ENCODE data around the gene SUV39H2. TPM values are rescaled to one million over a fixed set of nuclear protein-coding genes. Genes with fewer than 3 reads are reported as not detected.

The SUV39H2 gene
- total RNA-seq, 1 experiment from 2014 or later: 21.9 TPM

- ATAC-seq (no peak), DNase-seq (ENCODE audit: low read depth, low spot score) (no peak)
- intact Hi-C loops (cut with micrococcal nuclease; ENCODE audit: unreplicated experiment): no loop called here
- in situ Hi-C loops (cut with HindIII; ENCODE audit: low pct_unique_long_range_greater_than_20kb, low sequenced_read_pairs): no loop called here
- H3K36me3 ChIP-seq (ENCODE audit: control insufficient read depth, insufficient read depth, low read length): no peaks in the 10 kb centered on the region; the same call in 1 of the 2 replicates
- BruUV-seq (replicated peaks): no TSS peak
- no peak for TF ChIP-seq TCF7L2 (IDR thresholded peaks at IDR 0.05; ENCODE audit: low read depth, low read length)
- TF ChIP-seq, protein P1, sequence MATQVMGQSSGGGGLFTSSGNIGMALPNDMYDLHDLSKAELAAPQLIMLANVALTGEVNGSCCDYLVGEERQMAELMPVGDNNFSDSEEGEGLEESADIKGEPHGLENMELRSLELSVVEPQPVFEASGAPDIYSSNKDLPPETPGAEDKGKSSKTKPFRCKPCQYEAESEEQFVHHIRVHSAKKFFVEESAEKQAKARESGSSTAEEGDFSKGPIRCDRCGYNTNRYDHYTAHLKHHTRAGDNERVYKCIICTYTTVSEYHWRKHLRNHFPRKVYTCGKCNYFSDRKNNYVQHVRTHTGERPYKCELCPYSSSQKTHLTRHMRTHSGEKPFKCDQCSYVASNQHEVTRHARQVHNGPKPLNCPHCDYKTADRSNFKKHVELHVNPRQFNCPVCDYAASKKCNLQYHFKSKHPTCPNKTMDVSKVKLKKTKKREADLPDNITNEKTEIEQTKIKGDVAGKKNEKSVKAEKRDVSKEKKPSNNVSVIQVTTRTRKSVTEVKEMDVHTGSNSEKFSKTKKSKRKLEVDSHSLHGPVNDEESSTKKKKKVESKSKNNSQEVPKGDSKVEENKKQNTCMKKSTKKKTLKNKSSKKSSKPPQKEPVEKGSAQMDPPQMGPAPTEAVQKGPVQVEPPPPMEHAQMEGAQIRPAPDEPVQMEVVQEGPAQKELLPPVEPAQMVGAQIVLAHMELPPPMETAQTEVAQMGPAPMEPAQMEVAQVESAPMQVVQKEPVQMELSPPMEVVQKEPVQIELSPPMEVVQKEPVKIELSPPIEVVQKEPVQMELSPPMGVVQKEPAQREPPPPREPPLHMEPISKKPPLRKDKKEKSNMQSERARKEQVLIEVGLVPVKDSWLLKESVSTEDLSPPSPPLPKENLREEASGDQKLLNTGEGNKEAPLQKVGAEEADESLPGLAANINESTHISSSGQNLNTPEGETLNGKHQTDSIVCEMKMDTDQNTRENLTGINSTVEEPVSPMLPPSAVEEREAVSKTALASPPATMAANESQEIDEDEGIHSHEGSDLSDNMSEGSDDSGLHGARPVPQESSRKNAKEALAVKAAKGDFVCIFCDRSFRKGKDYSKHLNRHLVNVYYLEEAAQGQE (IDR thresholded peaks at IDR 0.05; ENCODE audit: insufficient read depth in 1 of 2, low read depth in 2 of 2, low read length in 1 of 2): no peak
- no peak for TF ChIP-seq POLR2AphosphoS5 (IDR thresholded peaks at IDR 0.05; ENCODE audit: low read depth, low read length)
- no peak for TF ChIP-seq SIN3A (IDR thresholded peaks at IDR 0.05; ENCODE audit: borderline replicate concordance, insufficient read depth, low read depth, low read length)
- TF ChIP-seq, protein P2, sequence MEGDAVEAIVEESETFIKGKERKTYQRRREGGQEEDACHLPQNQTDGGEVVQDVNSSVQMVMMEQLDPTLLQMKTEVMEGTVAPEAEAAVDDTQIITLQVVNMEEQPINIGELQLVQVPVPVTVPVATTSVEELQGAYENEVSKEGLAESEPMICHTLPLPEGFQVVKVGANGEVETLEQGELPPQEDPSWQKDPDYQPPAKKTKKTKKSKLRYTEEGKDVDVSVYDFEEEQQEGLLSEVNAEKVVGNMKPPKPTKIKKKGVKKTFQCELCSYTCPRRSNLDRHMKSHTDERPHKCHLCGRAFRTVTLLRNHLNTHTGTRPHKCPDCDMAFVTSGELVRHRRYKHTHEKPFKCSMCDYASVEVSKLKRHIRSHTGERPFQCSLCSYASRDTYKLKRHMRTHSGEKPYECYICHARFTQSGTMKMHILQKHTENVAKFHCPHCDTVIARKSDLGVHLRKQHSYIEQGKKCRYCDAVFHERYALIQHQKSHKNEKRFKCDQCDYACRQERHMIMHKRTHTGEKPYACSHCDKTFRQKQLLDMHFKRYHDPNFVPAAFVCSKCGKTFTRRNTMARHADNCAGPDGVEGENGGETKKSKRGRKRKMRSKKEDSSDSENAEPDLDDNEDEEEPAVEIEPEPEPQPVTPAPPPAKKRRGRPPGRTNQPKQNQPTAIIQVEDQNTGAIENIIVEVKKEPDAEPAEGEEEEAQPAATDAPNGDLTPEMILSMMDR (IDR thresholded peaks at IDR 0.05): no peak
- no peaks in the 10 kb centered on the region for H3K27me3 ChIP-seq (ENCODE audit: control insufficient read depth, insufficient read depth, low read length)
- no peak overlapping the region for H3K27ac ChIP-seq (ENCODE audit: low read length)
- ChIA-PET CTCF (interaction anchor here (0.6 kb wide), 1 partner anchor 1630 kb away, joined by 4 read pairs; no protein-coding TSS in a partner anchor), POLR2A (no interaction called here)
- no peaks in the 10 kb centered on the region for H3K9me3 ChIP-seq (ENCODE audit: control insufficient read depth, insufficient read depth, low read depth, low read length)
- no peaks in the 10 kb centered on the region for H3K4me1 ChIP-seq (ENCODE audit: control insufficient read depth, insufficient read depth, low read length)
- no peak overlapping the region for H3K4me3 ChIP-seq (ENCODE audit: low read depth in 2 of 2, low read length in 2 of 2)
Measured at GRCh38 chr10:14947268-14947667, 68.6 kb downstream of the SUV39H2 start.

GRCh38 chr10:14949291-14949690, 70.6 kb downstream of the SUV39H2 start:
- no peaks in the 10 kb centered on the region; the same call in 1 of the 2 replicates for H3K36me3 ChIP-seq (ENCODE audit: control insufficient read depth, insufficient read depth, low read length)
- no peak for DNase-seq (ENCODE audit: low read depth, low spot score)
- H3K27me3 ChIP-seq (ENCODE audit: control insufficient read depth, insufficient read depth, low read length): no peaks in the 10 kb centered on the region
- H3K4me1 ChIP-seq (ENCODE audit: control insufficient read depth, insufficient read depth, low read length): no peaks in the 10 kb centered on the region; the same call in 1 of the 2 replicates
- intact Hi-C loops (cut with micrococcal nuclease; ENCODE audit: unreplicated experiment): no loop called here
- no peak for ATAC-seq
- ChIA-PET CTCF (no interaction called here), POLR2A (no interaction called here)
- BruUV-seq (replicated peaks): no TSS peak
- no peak overlapping the region for H3K27ac ChIP-seq (ENCODE audit: low read length)
- in situ Hi-C loops (cut with HindIII; ENCODE audit: low pct_unique_long_range_greater_than_20kb, low sequenced_read_pairs): no loop called here
- H3K4me3 ChIP-seq (ENCODE audit: low read depth in 2 of 2, low read length in 2 of 2): no peak overlapping the region
- TF ChIP-seq, protein P1 (IDR thresholded peaks at IDR 0.05; ENCODE audit: insufficient read depth in 1 of 2, low read depth in 2 of 2, low read length in 1 of 2): no peak
- TF ChIP-seq SIN3A (IDR thresholded peaks at IDR 0.05; ENCODE audit: borderline replicate concordance, insufficient read depth, low read depth, low read length): no peak
- H3K9me3 ChIP-seq (ENCODE audit: control insufficient read depth, insufficient read depth, low read depth, low read length): no peaks in the 10 kb centered on the region

Data from Panc1 (cell line).